Sigmoid colon (tissue), 4 donors: ENCODE measurements around the gene KCNIP1.

Experiments used
- CTCF ChIP-seq, 4 experiments: fragments of 450-650 bp in 3 of 4; fragments of 200-600 bp in 1 of 4; IDR thresholded peaks; one replicate each; pipeline ENCODE4 v1.5.1; 2016 to 2019; ENCODE audit warnings: antibody characterized with exemption in 4 of 4, mild to moderate bottlenecking in 3 of 4, moderate library complexity in 2 of 4
- POLR2AphosphoS5 ChIP-seq, 4 donors: sonication (generic); formaldehyde crosslinking; IDR thresholded peaks; one replicate each; pipeline ENCODE4 v1.6.1; 2017; ENCODE audit warnings: antibody characterized with exemption in 4 of 4

- TF ChIP-seq CTCF (IDR thresholded peaks at IDR 0.05) (no peak), POLR2AphosphoS5 (IDR thresholded peaks at IDR 0.05) (no peak)
Measured at GRCh38 chr5:170741801-170742200, 238.0 kb downstream of the KCNIP1 start.
